ENCODE measurements around the gene SETD3. TPM values are rescaled to one million over a fixed set of nuclear protein-coding genes. Genes with fewer than 3 reads are reported as not detected.

SETD3 gene
- total and polyA plus RNA-seq, 2 of the 8 experiments (the other 6 are each of a cell fraction or from before 2014, with no cell fraction given): 24.0 to 64.0 TPM

DNA sequence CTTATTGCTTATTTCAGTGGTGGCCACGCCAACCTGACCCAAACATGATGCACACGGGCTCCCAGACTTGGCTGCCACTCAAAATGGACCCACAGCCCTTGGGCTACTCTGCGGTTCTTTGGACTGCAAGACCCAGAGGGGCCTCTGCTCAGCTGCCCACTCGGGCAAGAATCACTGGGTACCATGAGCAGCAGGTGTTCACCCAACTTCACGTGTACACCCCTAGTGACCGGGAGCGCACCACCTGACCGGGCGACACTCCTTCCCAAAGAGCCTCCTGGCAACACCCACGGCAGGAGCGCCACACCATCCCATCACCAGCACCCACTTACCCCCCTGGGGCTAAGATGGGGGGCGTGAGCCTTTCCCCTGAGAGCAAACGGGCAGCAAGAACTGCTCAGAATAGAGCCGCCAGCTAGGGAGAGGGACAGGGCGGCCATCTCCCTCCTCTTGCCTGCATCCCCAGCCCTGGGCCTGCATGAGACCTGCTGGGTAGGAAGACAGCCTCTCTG is 32.6 kb upstream of the SETD3 start (continued):
- TF ChIP-seq, protein P1, sequence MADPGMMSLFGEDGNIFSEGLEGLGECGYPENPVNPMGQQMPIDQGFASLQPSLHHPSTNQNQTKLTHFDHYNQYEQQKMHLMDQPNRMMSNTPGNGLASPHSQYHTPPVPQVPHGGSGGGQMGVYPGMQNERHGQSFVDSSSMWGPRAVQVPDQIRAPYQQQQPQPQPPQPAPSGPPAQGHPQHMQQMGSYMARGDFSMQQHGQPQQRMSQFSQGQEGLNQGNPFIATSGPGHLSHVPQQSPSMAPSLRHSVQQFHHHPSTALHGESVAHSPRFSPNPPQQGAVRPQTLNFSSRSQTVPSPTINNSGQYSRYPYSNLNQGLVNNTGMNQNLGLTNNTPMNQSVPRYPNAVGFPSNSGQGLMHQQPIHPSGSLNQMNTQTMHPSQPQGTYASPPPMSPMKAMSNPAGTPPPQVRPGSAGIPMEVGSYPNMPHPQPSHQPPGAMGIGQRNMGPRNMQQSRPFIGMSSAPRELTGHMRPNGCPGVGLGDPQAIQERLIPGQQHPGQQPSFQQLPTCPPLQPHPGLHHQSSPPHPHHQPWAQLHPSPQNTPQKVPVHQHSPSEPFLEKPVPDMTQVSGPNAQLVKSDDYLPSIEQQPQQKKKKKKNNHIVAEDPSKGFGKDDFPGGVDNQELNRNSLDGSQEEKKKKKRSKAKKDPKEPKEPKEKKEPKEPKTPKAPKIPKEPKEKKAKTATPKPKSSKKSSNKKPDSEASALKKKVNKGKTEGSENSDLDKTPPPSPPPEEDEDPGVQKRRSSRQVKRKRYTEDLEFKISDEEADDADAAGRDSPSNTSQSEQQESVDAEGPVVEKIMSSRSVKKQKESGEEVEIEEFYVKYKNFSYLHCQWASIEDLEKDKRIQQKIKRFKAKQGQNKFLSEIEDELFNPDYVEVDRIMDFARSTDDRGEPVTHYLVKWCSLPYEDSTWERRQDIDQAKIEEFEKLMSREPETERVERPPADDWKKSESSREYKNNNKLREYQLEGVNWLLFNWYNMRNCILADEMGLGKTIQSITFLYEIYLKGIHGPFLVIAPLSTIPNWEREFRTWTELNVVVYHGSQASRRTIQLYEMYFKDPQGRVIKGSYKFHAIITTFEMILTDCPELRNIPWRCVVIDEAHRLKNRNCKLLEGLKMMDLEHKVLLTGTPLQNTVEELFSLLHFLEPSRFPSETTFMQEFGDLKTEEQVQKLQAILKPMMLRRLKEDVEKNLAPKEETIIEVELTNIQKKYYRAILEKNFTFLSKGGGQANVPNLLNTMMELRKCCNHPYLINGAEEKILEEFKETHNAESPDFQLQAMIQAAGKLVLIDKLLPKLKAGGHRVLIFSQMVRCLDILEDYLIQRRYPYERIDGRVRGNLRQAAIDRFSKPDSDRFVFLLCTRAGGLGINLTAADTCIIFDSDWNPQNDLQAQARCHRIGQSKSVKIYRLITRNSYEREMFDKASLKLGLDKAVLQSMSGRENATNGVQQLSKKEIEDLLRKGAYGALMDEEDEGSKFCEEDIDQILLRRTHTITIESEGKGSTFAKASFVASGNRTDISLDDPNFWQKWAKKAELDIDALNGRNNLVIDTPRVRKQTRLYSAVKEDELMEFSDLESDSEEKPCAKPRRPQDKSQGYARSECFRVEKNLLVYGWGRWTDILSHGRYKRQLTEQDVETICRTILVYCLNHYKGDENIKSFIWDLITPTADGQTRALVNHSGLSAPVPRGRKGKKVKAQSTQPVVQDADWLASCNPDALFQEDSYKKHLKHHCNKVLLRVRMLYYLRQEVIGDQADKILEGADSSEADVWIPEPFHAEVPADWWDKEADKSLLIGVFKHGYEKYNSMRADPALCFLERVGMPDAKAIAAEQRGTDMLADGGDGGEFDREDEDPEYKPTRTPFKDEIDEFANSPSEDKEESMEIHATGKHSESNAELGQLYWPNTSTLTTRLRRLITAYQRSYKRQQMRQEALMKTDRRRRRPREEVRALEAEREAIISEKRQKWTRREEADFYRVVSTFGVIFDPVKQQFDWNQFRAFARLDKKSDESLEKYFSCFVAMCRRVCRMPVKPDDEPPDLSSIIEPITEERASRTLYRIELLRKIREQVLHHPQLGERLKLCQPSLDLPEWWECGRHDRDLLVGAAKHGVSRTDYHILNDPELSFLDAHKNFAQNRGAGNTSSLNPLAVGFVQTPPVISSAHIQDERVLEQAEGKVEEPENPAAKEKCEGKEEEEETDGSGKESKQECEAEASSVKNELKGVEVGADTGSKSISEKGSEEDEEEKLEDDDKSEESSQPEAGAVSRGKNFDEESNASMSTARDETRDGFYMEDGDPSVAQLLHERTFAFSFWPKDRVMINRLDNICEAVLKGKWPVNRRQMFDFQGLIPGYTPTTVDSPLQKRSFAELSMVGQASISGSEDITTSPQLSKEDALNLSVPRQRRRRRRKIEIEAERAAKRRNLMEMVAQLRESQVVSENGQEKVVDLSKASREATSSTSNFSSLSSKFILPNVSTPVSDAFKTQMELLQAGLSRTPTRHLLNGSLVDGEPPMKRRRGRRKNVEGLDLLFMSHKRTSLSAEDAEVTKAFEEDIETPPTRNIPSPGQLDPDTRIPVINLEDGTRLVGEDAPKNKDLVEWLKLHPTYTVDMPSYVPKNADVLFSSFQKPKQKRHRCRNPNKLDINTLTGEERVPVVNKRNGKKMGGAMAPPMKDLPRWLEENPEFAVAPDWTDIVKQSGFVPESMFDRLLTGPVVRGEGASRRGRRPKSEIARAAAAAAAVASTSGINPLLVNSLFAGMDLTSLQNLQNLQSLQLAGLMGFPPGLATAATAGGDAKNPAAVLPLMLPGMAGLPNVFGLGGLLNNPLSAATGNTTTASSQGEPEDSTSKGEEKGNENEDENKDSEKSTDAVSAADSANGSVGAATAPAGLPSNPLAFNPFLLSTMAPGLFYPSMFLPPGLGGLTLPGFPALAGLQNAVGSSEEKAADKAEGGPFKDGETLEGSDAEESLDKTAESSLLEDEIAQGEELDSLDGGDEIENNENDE (IDR thresholded peaks at IDR 0.05; ENCODE audit: insufficient replicate concordance, low read length): no peak
- no peak for TF ChIP-seq KDM5A (IDR thresholded peaks at IDR 0.05; ENCODE audit: low read length)
- TF ChIP-seq SIX5 (IDR thresholded peaks at IDR 0.05; ENCODE audit: low read depth, low read length): no peak
- TF ChIP-seq CHD2 (IDR thresholded peaks at IDR 0.05; ENCODE audit: low read length): no peak
- no peak for TF ChIP-seq SIN3A (conservative IDR thresholded peaks at IDR 0.05 in 1 of 2, IDR thresholded peaks at IDR 0.05 in 1 of 2; ENCODE audit: low read depth in 1 of 2, low read length in 2 of 2)
- no peak for TF ChIP-seq SAP30 (IDR thresholded peaks at IDR 0.05; ENCODE audit: insufficient read depth, insufficient replicate concordance, low read length)
- TF ChIP-seq RAD21 (IDR thresholded peaks at IDR 0.05 in 1 of 2, conservative IDR thresholded peaks at IDR 0.05 in 1 of 2; ENCODE audit: low read depth in 2 of 2, low read length in 2 of 2): no peak
- no peak for TF ChIP-seq GABPA (IDR thresholded peaks at IDR 0.05; ENCODE audit: borderline replicate concordance, insufficient read depth, low read length)
- TF ChIP-seq RFX5 (IDR thresholded peaks at IDR 0.05; ENCODE audit: borderline replicate concordance, low read depth, low read length): no peak
- TF ChIP-seq, protein P2, sequence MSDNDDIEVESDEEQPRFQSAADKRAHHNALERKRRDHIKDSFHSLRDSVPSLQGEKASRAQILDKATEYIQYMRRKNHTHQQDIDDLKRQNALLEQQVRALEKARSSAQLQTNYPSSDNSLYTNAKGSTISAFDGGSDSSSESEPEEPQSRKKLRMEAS (IDR thresholded peaks at IDR 0.05): no peak

All from H1 (cell line).